Right cardiac atrium (tissue), 5 donors: ENCODE data around the gene ATG4C. TPM values are rescaled to one million over a fixed set of nuclear protein-coding genes. Genes with fewer than 3 reads are reported as not detected.
"Not testable (repeated sequence)": the region's sequence is repeated elsewhere in the genome, so short reads cannot be mapped to it uniquely, and the experiment has no call there.

Experiments
- ATAC-seq, 2 donors: fragments of 200-7000 bp; cut with Tn5 transposase; one replicate each; pipeline versions ENCODE4 v1.8.0 to v1.9.1; 2020; ENCODE audit warnings: moderate library complexity in 2 of 2, mild to moderate bottlenecking in 1 of 2
- DNase-seq, 3 donors: peaks; one replicate each; pipeline ENCODE4 v3.0.0-alpha.2; 2020
- H3K27ac ChIP-seq: one replicate; pipeline ENCODE4 v1.5.1; 2013; ENCODE audit warnings: mild to moderate bottlenecking, low read length, control low read depth, moderate library complexity
- H3K27me3 ChIP-seq: one replicate; pipeline ENCODE4 v1.6.1; 2013; ENCODE audit not compliant: control insufficient read depth, insufficient read depth
- H3K4me1 ChIP-seq: one replicate; pipeline ENCODE4 v1.6.1; 2013; ENCODE audit warnings: low read length; ENCODE audit not compliant: control insufficient read depth, insufficient read depth
- H3K4me3 ChIP-seq: one replicate; pipeline ENCODE4 v1.5.1; 2013; ENCODE audit warnings: low read length, control low read depth
- H3K9me3 ChIP-seq: one replicate; pipeline ENCODE4 v1.6.1; 2013; ENCODE audit warnings: low read length; ENCODE audit not compliant: control insufficient read depth
- WGBS: extraction: QIAGEN DNeasy Blood & Tissue Kit; methylation state at CpG from one replicate; pipeline ENCODE4 v1.1.7; 2013; 5-methylcytosine and 5-hydroxymethylcytosine counted together
- intact Hi-C, 4 donors: fragments of 100-400 bp; cut with DNase I; formaldehyde crosslinking; loops; one replicate each; pipeline versions ENCODE4 v1.11.0 to v1.14.0; 2022 to 2023
- polyA plus RNA-seq: library from polyadenylated mRNA; stranded (reverse); fragments of 200-250 nt; gene quantifications from one replicate; pipeline ENCODE4 v1.2.3, GENCODE V29; 2013
- total RNA-seq, 4 donors: library from RNA; stranded (reverse); fragmentation: NEBNext Ultra II Directional; extraction: Animal tissue kit (Norgen Biotek cat#: 25700); gene quantifications; one replicate each; pipeline ENCODE4 v1.2.1, GENCODE V29; 2021
- donor health status: healthy with polysubstance abuse.
- donor health status: DM: no; HTN: yes; CAD: no.
- donor health status: DM: no; HTN: no; CAD: no.
- donor health status: DM: no; HTN: yes; CAD: no; lungs with severe emphysema.
- donor health status: DM: yes; HTN: yes; CAD: no.

The ATG4C gene
- total and polyA plus RNA-seq, 5 donors, result 5.1 to 12.6 (median 11.1) TPM

DNA sequence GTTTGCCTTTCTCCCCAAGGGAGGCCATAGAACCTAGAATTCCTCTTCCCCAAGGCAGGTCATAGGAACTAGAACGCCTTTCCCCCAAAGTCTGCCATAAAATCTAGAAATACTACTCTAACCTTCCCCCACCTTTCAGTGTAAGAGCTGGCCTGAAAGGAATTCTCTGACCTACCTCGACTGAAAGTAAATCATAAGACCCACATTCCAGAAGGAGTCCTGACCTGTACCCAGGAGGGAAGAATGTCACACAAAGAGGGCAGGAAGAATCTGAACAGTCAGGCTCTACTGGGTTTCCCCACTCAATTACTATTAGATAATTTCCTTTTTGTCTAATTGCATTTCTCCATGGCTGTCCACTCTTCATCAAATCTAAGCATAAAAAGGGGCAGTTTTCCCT is 5.7 kb upstream of the ATG4C start:
- WGBS, result 52% methylated on average over 2 of the region's 2 CpGs
- H3K4me3 ChIP-seq, result no peak overlapping the region
- DNase-seq, result no peak
- intact Hi-C loops, result no loop called here
- no peaks in the 10 kb centered on the region for H3K27me3 ChIP-seq
- no peaks in the 10 kb centered on the region for H3K9me3 ChIP-seq
- no peak for ATAC-seq
- no peak overlapping the region for H3K27ac ChIP-seq
- no peaks in the 10 kb centered on the region for H3K4me1 ChIP-seq

DNA sequence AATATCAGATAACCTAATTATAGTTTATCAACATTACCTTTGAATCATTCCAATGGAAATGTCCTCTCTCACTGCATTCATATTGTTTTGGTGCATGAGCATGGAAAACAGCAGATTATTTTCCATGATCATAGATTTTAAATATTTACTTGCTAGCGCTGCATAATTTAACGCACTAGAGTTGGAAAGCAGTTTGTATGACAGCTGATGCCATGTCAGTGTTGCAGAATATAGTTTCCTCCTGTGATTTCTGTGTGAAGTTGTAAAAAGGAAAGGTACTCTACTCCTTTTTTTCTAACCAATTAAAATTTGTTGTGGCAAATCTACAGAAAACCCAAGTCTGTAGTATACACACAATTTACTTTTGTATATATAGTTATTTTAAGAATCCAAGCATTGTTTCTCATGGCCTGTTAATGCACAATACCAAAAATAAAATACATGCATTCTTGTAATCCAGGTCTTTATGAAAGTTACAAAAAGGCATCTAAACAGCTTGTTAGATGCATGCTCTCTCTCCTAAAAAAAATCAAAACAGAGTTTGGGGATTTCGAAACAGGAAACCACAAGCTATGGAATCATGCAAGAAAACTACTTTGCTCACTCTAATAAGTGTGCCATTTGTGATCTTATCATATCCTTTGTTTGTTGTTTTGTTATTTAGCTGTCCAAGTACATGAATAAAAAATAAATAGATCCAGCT is 1.9 kb upstream of the ATG4C start:
- intact Hi-C loops, result no loop called here
- DNase-seq, result no peak
- Histone ChIP-seq H3K27ac (no peak overlapping the region), H3K4me3 (no peak overlapping the region), H3K4me1 (no peaks in the 10 kb centered on the region), H3K27me3 (no peaks in the 10 kb centered on the region), H3K9me3 (no peaks in the 10 kb centered on the region)
- no peak for ATAC-seq
- WGBS, result 71% methylated on average over 3 of the region's 3 CpGs

DNA sequence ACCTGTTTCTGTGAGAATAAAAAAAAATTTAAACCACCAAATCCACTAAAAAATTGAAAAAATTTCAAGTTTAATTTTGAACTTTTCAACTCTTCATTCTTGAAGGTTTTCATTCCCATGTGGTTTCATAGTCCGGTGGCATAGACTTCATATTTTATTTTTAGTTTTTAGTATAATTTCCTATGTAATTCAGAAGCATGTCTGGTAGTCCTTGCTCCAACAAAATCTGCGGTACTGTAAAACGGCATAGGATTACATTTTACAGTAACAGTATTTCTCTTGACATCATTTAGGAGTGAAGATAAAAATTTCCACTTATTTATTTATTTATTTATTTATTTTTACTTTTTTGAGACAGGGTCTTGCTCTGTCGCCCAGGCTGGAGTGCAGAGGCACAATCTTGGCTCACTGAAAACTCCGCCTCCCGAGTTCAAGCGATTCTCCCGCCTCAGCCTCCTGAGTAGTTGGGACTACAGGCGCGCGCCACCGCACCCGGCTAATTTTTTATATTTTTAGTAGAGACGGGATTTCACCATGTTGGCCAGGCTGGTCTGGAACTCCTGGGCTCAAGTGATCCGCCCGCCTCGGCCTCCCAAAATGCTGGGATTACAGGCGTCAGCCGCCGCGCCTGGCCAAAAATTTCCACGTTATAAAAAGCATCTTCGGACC is 1.3 kb upstream of the ATG4C start:
- H3K9me3 ChIP-seq, H3K27me3 ChIP-seq, H3K27ac ChIP-seq, intact Hi-C loops, ATAC-seq, H3K4me1 ChIP-seq: not testable (repeated sequence)
- WGBS, result 87% methylated on average over 23 of the region's 23 CpGs
- peak; percentile 19 to 61 (median 50) for DNase-seq
- peak overlapping the region; percentile 98 for H3K4me3 ChIP-seq

DNA sequence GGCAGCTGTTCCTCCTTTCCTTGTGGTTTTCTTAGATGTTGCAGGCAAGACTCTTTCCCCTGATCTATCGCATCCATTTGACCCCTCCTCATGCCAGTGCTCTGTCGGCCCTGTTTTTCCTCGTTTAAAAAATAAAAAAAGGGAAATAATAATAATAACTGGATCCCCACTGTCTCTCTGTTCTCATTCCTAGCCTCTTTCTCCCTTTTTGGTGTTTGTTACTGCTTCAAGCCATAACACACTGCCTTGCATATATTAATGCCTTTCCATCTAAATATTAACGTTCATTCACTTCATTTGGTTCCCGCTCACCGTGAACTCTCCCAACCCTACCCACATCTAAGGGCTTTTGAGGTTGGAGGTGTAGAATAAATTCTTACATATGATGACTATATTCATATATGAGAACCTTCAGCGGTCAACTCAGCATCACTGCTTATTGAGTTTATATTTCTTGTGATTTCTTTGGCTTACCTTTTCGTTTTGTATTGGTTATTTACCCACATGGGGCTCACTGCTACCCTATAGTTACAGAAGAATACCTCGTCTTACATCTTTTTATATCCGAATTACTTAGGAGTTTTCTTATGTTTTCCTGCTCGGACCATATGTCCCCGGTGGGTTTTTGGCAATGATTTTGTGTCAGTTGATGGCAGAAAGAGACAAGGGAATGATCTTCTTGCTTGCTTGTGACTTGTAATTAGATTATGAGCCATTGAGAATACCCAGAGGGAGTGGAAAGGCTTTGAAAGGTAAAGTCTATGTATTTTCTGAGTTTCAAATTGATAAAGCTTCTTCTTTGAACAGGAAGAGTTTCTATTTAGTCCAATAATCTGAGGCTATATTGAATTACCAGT is 805 bp downstream of the ATG4C start:
- 7% methylated on average over 12 of the region's 12 CpGs for WGBS
- Histone ChIP-seq H3K9me3 (no peaks in the 10 kb centered on the region), H3K27ac (peak overlapping the region; percentile 94), H3K27me3 (no peaks in the 10 kb centered on the region), H3K4me3 (peak overlapping the region; percentile 98), H3K4me1 (no peaks in the 10 kb centered on the region)
- intact Hi-C loops, result no loop called here
- DNase-seq, result no peak
- ATAC-seq, result peak; percentile 21 to 49

DNA sequence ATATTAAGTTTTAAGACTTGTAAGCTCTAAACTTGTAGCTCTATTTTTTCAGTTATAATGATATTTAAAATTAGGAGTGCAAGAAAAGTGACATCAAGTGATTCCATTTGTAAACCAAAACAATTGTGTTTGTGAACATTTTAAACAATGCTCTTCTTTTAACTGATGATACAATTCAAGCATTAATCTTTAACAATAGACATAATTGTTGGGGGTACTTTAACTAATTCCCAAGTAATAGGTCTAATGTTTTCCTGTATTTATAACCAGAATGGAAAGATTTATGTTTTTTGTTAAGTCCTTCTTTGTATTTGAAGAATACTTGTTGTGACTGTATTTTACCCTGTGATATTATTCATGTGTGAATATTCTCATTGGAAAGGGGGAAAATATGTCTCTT is 6.8 kb downstream of the ATG4C start:
- no peak for DNase-seq
- ATAC-seq, result no peak
- Histone ChIP-seq H3K4me3 (no peak overlapping the region), H3K4me1 (no peaks in the 10 kb centered on the region), H3K27me3 (no peaks in the 10 kb centered on the region), H3K9me3 (no peaks in the 10 kb centered on the region), H3K27ac (no peak overlapping the region)
- intact Hi-C loops, result no loop called here

DNA sequence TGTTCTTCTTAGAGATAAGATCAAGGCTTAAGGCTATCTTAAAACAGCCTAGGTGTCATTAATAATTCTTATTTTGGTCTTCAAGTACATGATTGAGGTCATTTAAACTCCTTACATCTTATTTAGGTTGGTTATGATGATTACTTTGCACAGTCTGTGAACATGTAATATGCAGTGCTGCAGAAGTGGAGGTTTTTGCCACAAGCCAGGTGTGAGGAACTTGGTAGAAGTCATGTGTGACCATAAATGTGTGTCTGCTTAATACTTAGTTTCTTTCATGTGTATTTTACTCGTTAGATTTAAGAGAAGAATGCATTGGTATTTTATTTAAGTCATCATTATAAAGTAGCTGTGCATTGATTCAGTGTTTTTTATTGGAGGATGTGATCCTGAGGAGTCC is 10.1 kb downstream of the ATG4C start:
- DNase-seq, result no peak
- intact Hi-C loops, result no loop called here
- no peaks in the 10 kb centered on the region for H3K9me3 ChIP-seq
- H3K27ac ChIP-seq, result no peak overlapping the region
- no peak overlapping the region for H3K4me3 ChIP-seq
- no peaks in the 10 kb centered on the region for H3K4me1 ChIP-seq
- H3K27me3 ChIP-seq, result no peaks in the 10 kb centered on the region
- WGBS, result 92% methylated on average over 1 of the region's 1 CpG
- no peak for ATAC-seq

DNA sequence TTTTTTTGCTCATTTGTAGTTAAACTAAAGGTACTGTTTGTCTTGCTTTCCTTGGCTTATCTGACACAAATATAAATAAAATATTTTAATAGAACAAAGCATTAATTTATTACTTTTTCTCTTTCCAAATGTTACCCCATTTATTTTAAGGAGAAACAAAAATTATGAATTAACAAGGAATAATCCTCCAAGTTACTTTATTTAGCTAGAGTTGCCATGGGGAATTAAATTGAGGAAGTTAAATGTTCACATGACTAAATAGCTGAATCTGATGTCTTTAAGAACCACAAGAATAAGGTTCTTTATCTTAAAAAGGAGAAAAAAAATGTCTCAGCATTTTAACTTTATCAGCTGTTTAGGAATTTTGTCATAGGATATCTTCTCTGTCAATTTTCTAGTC is 12.3 kb downstream of the ATG4C start:
- intact Hi-C loops, result no loop called here
- ATAC-seq (no peak), DNase-seq (no peak)
- Histone ChIP-seq H3K9me3 (no peaks in the 10 kb centered on the region), H3K4me3 (no peak overlapping the region), H3K27me3 (no peaks in the 10 kb centered on the region), H3K4me1 (peaks cover 1% of the 10 kb centered on the region), H3K27ac (no peak overlapping the region)

DNA sequence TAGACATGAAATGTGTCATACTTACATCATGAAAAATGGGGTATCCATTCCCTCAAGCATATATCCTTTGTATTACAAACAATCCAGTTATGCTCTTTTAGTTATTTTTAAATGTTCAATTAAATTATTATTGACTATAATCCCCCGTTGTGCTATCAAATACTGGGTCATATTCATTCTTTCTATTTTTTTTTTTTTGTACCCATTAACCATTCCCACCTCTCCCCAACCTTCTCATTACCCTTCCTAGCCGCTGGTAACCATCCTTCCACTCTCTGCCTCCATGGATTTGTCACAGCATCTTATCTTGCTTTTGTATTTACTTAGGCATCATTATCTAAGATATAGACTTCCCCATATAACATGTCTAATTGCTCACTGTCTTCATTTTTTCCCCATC is 15.8 kb downstream of the ATG4C start:
- H3K27ac ChIP-seq, result no peak overlapping the region
- H3K4me1 ChIP-seq, result peaks cover 1% of the 10 kb centered on the region
- 87% methylated on average over 2 of the region's 2 CpGs for WGBS
- no peaks in the 10 kb centered on the region for H3K27me3 ChIP-seq
- intact Hi-C loops, result no loop called here
- no peaks in the 10 kb centered on the region for H3K9me3 ChIP-seq
- DNase-seq, result no peak
- no peak for ATAC-seq
- H3K4me3 ChIP-seq, result no peak overlapping the region

DNA sequence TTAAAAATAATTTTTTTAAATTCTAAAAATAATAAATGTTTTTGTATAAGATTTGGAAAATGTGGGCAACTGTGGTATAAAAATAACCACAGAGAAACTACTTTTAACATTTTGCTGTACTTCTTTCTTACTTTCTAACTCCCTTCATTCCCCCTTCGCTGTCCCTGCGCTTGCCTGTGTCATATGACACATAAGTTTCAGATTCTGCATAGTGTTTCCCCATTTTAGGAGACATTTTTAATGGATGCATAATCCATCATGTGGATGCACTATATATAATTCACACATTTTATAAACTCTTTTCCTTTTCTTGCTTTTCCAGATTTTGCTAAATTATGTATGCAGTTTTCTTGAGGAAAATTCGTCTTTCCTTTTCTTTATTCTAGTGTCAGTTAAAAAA is 16.3 kb downstream of the ATG4C start:
- no peak for DNase-seq
- H3K27me3 ChIP-seq, result no peaks in the 10 kb centered on the region
- no peak for ATAC-seq
- H3K4me3 ChIP-seq, result no peak overlapping the region
- peaks cover 1% of the 10 kb centered on the region for H3K4me1 ChIP-seq
- intact Hi-C loops, result no loop called here
- no peak overlapping the region for H3K27ac ChIP-seq
- 88% methylated on average over 3 of the region's 3 CpGs for WGBS
- H3K9me3 ChIP-seq, result no peaks in the 10 kb centered on the region

DNA sequence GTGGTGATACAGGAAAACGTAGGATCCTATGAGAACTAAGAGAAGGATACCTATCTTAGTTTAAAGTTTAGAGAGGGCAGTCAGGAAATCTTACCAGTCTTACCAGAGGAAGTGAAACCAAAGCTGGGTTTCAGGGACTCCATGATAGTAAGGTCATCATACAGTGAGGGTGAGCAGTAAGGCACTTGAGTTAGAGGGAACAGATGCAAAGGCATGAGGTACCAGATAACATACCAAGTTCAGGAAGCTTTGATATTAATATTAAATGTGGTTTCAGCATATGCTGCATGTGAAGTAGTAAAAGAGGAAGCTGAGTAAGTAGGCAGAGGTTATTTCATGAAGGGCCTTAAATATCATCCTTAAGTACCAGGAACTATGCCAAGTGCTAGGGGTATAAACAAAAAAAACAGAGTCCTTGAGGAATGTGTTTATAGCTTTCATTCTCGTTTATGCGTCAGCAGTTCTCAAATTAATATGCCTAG is 16.9 kb downstream of the ATG4C start:
- 76% methylated on average over 3 of the region's 3 CpGs for WGBS
- no peaks in the 10 kb centered on the region for H3K27me3 ChIP-seq
- DNase-seq, result no peak
- peaks cover 1% of the 10 kb centered on the region for H3K4me1 ChIP-seq
- no peak overlapping the region for H3K4me3 ChIP-seq
- no peaks in the 10 kb centered on the region for H3K9me3 ChIP-seq
- no peak overlapping the region for H3K27ac ChIP-seq
- intact Hi-C loops, result no loop called here
- peak; percentile 31 to 50 for ATAC-seq

DNA sequence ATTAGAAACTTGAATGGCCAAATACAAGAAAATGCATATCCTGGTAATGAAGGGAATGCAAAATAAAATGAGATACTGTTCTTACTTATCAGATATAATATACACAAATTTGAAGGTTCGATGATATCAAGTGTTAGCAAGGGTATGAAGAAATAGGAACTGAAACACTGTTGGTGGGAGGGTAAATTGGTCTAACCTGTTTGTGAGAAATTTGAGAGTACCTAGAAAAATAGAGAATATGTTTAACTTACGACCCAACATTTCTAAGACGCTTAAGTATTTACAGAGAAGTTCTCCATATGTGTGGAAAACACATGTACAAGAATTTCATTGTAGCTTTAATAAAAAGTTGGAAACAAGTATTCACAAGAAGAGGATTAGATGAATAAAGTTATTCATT is 25.9 kb downstream of the ATG4C start:
- Histone ChIP-seq H3K4me1 (no peaks in the 10 kb centered on the region), H3K27ac (no peak overlapping the region), H3K9me3 (no peaks in the 10 kb centered on the region), H3K4me3 (no peak overlapping the region), H3K27me3 (no peaks in the 10 kb centered on the region)
- intact Hi-C loops, result no loop called here
- DNase-seq (no peak), ATAC-seq (no peak)
- 97% methylated on average over 3 of the region's 3 CpGs for WGBS
